Parathyroid adenoma (tissue), 2 donors: ENCODE data around the gene MXD4.

Experiments used
- H2AFZ ChIP-seq: fragments of 300-600 bp; sonication (generic); one replicate; pipeline ENCODE4 v1.7.0; 2017; ENCODE audit warnings: antibody characterized with exemption, mild to moderate bottlenecking
- H3K27ac ChIP-seq: fragments of 300-600 bp; sonication (generic); one replicate; pipeline ENCODE4 v1.7.0; 2017
- H3K27me3 ChIP-seq: fragments of 300-600 bp; sonication (generic); one replicate; pipeline ENCODE4 v1.7.0; 2017; ENCODE audit warnings: low read length; ENCODE audit not compliant: control insufficient read depth, insufficient read depth
- H3K36me3 ChIP-seq: fragments of 300-600 bp; sonication (generic); one replicate; pipeline ENCODE4 v1.7.0; 2017; ENCODE audit warnings: low read length; ENCODE audit not compliant: control insufficient read depth, insufficient read depth
- H3K4me1 ChIP-seq: fragments of 300-600 bp; sonication (generic); one replicate; pipeline ENCODE4 v1.7.0; 2017; ENCODE audit warnings: control low read depth
- H3K4me2 ChIP-seq: fragments of 300-600 bp; sonication (generic); one replicate; pipeline ENCODE4 v1.7.0; 2017; ENCODE audit warnings: low read length
- H3K4me3 ChIP-seq: fragments of 300-600 bp; sonication (generic); one replicate; pipeline ENCODE4 v1.7.0; 2017; ENCODE audit warnings: low read depth, low read length
- H3K79me2 ChIP-seq: fragments of 300-600 bp; sonication (generic); one replicate; pipeline ENCODE4 v1.7.0; 2017; ENCODE audit warnings: control low read depth
- H3K9ac ChIP-seq: fragments of 300-600 bp; sonication (generic); one replicate; pipeline ENCODE4 v1.7.0; 2017; ENCODE audit warnings: mild to moderate bottlenecking
- H3K9me3 ChIP-seq: fragments of 300-600 bp; sonication (generic); one replicate; pipeline ENCODE4 v1.7.0; 2017; ENCODE audit warnings: low read length; ENCODE audit not compliant: control insufficient read depth
- CTCF ChIP-seq: fragments of 300-600 bp; sonication (generic); IDR thresholded peaks from one replicate; pipeline ENCODE4 v1.7.0; 2017; ENCODE audit warnings: antibody characterized with exemption, mild to moderate bottlenecking
- donor health status: primary hyperparathyroidism.

Gene MXD4

GRCh38 chr4:2248821-2249261 lies 13.1 kb downstream of the MXD4 start:
- H3K9ac ChIP-seq, result no peak overlapping the region
- no peaks in the 10 kb centered on the region for H3K36me3 ChIP-seq
- no peaks in the 10 kb centered on the region for H3K27me3 ChIP-seq
- H3K4me2 ChIP-seq, result no peak overlapping the region
- no peaks in the 10 kb centered on the region for H3K9me3 ChIP-seq
- H3K4me1 ChIP-seq, result no peaks in the 10 kb centered on the region
- H3K27ac ChIP-seq, result no peak overlapping the region
- no peak overlapping the region for H2AFZ ChIP-seq
- H3K79me2 ChIP-seq, result no peaks in the 10 kb centered on the region
- no peak for TF ChIP-seq CTCF
- H3K4me3 ChIP-seq, result no peak overlapping the region

DNA sequence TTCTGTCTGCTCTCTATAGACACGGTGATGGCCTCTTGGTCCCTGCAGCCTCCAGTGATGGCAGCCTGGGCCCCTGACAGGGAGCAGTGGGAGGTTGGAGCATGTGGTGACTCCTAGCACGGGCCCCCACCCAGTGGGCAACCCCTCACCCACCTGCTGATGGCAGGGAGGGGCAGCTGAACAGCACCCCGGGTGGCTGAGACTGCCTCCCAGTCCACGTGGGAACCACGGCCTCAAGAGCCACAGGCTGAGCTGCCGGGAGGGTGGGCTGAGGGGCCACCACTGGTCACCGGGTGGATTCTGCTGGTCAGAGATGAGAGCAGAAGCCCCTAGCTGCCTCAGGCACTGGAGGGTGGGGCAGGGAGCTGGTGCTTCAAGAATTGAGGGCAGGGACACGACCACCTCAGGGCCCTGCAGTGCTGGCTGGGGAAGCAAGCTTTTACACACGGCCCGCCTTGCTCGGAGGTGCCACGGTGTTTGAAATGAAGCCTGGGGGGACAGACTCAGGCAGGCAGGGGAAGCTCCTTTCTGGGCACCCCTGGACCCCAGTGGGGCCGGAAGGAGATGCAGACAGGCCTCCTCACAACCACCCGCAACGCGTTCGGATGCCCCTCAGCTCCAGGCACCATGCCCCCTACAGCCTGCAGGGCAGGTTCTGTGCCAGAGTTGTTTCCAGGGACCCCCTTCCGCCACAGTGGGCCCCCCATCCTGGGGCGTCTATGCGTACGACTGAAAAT lies 13.7 kb downstream of the MXD4 start:
- H3K36me3 ChIP-seq, result no peaks in the 10 kb centered on the region
- no peak overlapping the region for H3K4me3 ChIP-seq
- H3K27me3 ChIP-seq, result no peaks in the 10 kb centered on the region
- H3K4me1 ChIP-seq, result no peaks in the 10 kb centered on the region
- no peak for TF ChIP-seq CTCF
- H3K79me2 ChIP-seq, result no peaks in the 10 kb centered on the region
- H3K9ac ChIP-seq, result no peak overlapping the region
- H3K9me3 ChIP-seq, result no peaks in the 10 kb centered on the region
- no peak overlapping the region for H3K27ac ChIP-seq
- H2AFZ ChIP-seq, result no peak overlapping the region
- H3K4me2 ChIP-seq, result no peak overlapping the region

GRCh38 chr4:2247128-2248043 lies 14.5 kb downstream of the MXD4 start:
- Histone ChIP-seq H3K27ac (no peak overlapping the region), H3K9me3 (no peaks in the 10 kb centered on the region), H3K4me2 (no peak overlapping the region), H3K4me3 (no peak overlapping the region), H3K27me3 (no peaks in the 10 kb centered on the region), H3K9ac (no peak overlapping the region), H3K79me2 (no peaks in the 10 kb centered on the region), H3K36me3 (no peaks in the 10 kb centered on the region), H2AFZ (no peak overlapping the region), H3K4me1 (no peaks in the 10 kb centered on the region)
- no peak for TF ChIP-seq CTCF

- Histone ChIP-seq H3K27ac (no peak overlapping the region), H3K4me2 (no peak overlapping the region), H3K79me2 (no peaks in the 10 kb centered on the region), H3K9me3 (no peaks in the 10 kb centered on the region), H3K4me1 (no peaks in the 10 kb centered on the region), H3K36me3 (no peaks in the 10 kb centered on the region), H3K4me3 (no peak overlapping the region), H2AFZ (no peak overlapping the region), H3K27me3 (no peaks in the 10 kb centered on the region), H3K9ac (no peak overlapping the region)
- TF ChIP-seq CTCF, result no peak
Observed at GRCh38 chr4:2246384-2247127, 15.4 kb downstream of the MXD4 start.
